ENCODE results near the gene RAB3GAP2.
"Not testable (repeated sequence)": the region's sequence is repeated elsewhere in the genome, so short reads cannot be mapped to it uniquely, and the experiment has no call there.

The RAB3GAP2 gene

DNA sequence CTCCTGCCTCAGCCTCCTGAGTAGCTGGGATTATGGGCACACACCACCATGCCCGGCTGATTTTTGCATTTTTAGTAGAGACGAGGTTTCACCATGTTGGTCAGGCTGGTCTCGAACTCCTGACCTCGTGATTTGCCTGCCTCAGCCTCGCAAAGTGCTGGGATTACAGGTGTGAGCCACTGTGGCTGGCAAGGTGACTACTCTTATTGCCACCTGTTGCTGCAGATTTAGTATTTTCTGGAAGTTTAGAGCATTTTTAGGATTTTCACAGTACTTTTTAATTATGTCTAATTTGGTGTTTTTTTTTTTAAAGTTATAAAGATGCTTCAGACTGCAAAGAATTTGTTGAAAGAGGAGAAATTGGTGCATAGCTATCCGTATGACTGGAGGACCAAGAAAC lies 161.8 kb downstream of the RAB3GAP2 start:
- not testable (repeated sequence) for H3K4me3 ChIP-seq (ENCODE audit: low read length); H3K4me1 ChIP-seq (ENCODE audit: insufficient read depth, low read length); H3K9me3 ChIP-seq (ENCODE audit: insufficient read depth, low read depth, low read length); H3K9ac ChIP-seq (ENCODE audit: low read depth, low read length); H3K27ac ChIP-seq (ENCODE audit: low read depth, low read length); H3K27me3 ChIP-seq (ENCODE audit: insufficient read depth, low read length)
- H3K36me3 ChIP-seq (ENCODE audit: insufficient read depth, low read length): peaks cover 78% of the 10 kb centered on the region
- 95% methylated on average over 6 of the region's 6 CpGs for WGBS

DNA sequence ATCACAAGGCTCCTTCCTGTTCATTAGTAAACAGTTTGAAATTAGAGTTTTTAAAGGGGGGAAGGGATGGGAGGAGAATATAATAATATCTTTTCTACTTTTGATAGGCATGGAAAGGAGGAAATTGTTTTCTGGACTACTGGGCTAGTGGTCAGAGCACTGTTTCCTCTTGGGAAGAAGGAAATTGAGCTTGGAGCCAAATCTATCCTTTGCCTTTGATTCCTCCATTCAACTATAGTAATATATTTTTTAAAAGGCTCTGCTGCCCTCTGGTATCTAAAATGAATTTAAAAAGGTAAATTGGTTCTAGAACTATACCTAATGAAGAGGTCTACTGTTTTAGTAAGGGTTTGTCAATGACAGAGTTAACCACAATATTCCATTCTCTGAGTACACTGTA lies 172.4 kb downstream of the RAB3GAP2 start:
- no peak overlapping the region for H3K27ac ChIP-seq (ENCODE audit: low read depth, low read length)
- H3K9ac ChIP-seq (ENCODE audit: low read depth, low read length): no peak overlapping the region
- H3K27me3 ChIP-seq (ENCODE audit: insufficient read depth, low read length): no peaks in the 10 kb centered on the region
- H3K4me1 ChIP-seq (ENCODE audit: insufficient read depth, low read length): no peaks in the 10 kb centered on the region
- H3K36me3 ChIP-seq (ENCODE audit: insufficient read depth, low read length): peaks cover 85% of the 10 kb centered on the region
- no peaks in the 10 kb centered on the region for H3K9me3 ChIP-seq (ENCODE audit: insufficient read depth, low read depth, low read length)
- H3K4me3 ChIP-seq (ENCODE audit: low read length): no peak overlapping the region

All from HUES64 (cell line).